Stimulated activated CD4-positive, alpha-beta T cell treated with anti-CD3 and anti-CD28 coated beads, TNF-alpha, amount 100 ng/mL, for 4 hours (primary cell): Measurements from ENCODE around the gene STOX1.
"Not testable (repeated sequence)": the region's sequence is repeated elsewhere in the genome, so short reads cannot be mapped to it uniquely, and the experiment has no call there.

ENCODE experiments used
- DNase-seq, 3 experiments: peaks; one replicate each; pipeline ENCODE4 v3.0.0-alpha.2; 2020; ENCODE audit warnings: low read depth in 3 of 3

STOX1 gene

GRCh38 chr10:68879628-68880027, 52.3 kb downstream of the STOX1 start:
- DNase-seq, result no peak

GRCh38 chr10:68880181-68880580, 52.9 kb downstream of the STOX1 start:
- no peak for DNase-seq

- DNase-seq, result no peak
These were observed 67.7 kb downstream of the STOX1 start for GRCh38 chr10:68895041-68895440.

GRCh38 chr10:68897336-68897741, 70.0 kb downstream of the STOX1 start:
- no peak for DNase-seq

GRCh38 chr10:68899186-68899745, 71.9 kb downstream of the STOX1 start:
- no peak for DNase-seq

- no peak for DNase-seq
These were observed 73.2 kb downstream of the STOX1 start for GRCh38 chr10:68900427-68901104.

GRCh38 chr10:68901105-68901927, 74.0 kb downstream of the STOX1 start, which contains the start of gene DDX50:
TSS of gene DDX50 (plus strand) at chr10:68901315. CDS start at chr10:68901385, 70 bp downstream.
- DNase-seq, result peak; percentile 87 to 93 (median 91)

GRCh38 chr10:68902382-68902781, 75.1 kb downstream of the STOX1 start:
- no peak for DNase-seq

GRCh38 chr10:68924593-68924992, 97.3 kb downstream of the STOX1 start:
- DNase-seq, result no peak

GRCh38 chr10:68925489-68925888, 98.2 kb downstream of the STOX1 start:
- DNase-seq, result no peak

GRCh38 chr10:68929157-68929556, 101.8 kb downstream of the STOX1 start:
- DNase-seq, result not testable (repeated sequence)

- DNase-seq, result not testable (repeated sequence)
These were observed 102.6 kb downstream of the STOX1 start for GRCh38 chr10:68929888-68930287.

GRCh38 chr10:68932860-68933259, 105.5 kb downstream of the STOX1 start:
- not testable (repeated sequence) for DNase-seq

- DNase-seq, result no peak
These were observed 107.7 kb downstream of the STOX1 start for GRCh38 chr10:68934994-68935393.

- DNase-seq, result no peak
These were observed 110.8 kb downstream of the STOX1 start for GRCh38 chr10:68938117-68938516.

- no peak for DNase-seq
These were observed 111.6 kb downstream of the STOX1 start for GRCh38 chr10:68938884-68939283.

GRCh38 chr10:68940917-68941316, 113.6 kb downstream of the STOX1 start:
- DNase-seq, result not testable (repeated sequence)
